Lung (tissue), 12 donors: ENCODE results near the gene MATR3. TPM values are rescaled to one million over a fixed set of nuclear protein-coding genes. Genes with fewer than 3 reads are reported as not detected.

ENCODE experiments used
- ATAC-seq: fragments of 200-7000 bp; cut with Tn5 transposase; one replicate; pipeline ENCODE4 v1.9.1; 2020; ENCODE audit warnings: moderate number of reproducible peaks; ENCODE audit not compliant: insufficient read depth, low FRiP score
- DNase-seq, 3 donors: peaks; one replicate each; pipeline ENCODE4 v3.0.0-alpha.2; 2013 to 2017
- H3K27ac ChIP-seq, 2 donors: one replicate each; pipeline ENCODE4 v1.5.1; 2013; ENCODE audit warnings: mild to moderate bottlenecking in 2 of 2, moderate library complexity in 2 of 2, control low read depth in 1 of 2, inconsistent platforms in 1 of 2, low read depth in 1 of 2, low read length in 1 of 2
- H3K27me3 ChIP-seq, 3 donors: one replicate each; pipeline ENCODE4 v1.5.1; 2013; ENCODE audit warnings: low read length in 2 of 3; ENCODE audit not compliant: control insufficient read depth in 3 of 3, insufficient read depth in 3 of 3
- H3K36me3 ChIP-seq, 4 donors: one replicate each; pipeline ENCODE4 v1.5.1; 2013; ENCODE audit warnings: low read length in 4 of 4, mild to moderate bottlenecking in 1 of 4, moderate library complexity in 1 of 4; ENCODE audit not compliant: control insufficient read depth in 4 of 4, insufficient read depth in 4 of 4
- H3K4me1 ChIP-seq, 5 donors: one replicate each; pipeline ENCODE4 v1.5.1; 2013; ENCODE audit warnings: low read length in 5 of 5, mild to moderate bottlenecking in 2 of 5, moderate library complexity in 1 of 5; ENCODE audit not compliant: control insufficient read depth in 5 of 5, insufficient read depth in 5 of 5
- H3K4me3 ChIP-seq: one replicate; pipeline ENCODE4 v1.5.1; 2013; ENCODE audit warnings: mild to moderate bottlenecking, control low read depth, moderate library complexity
- H3K9ac ChIP-seq, 2 donors: one replicate each; pipeline ENCODE4 v1.5.1; 2013; ENCODE audit warnings: low read length in 2 of 2, control low read depth in 1 of 2; ENCODE audit not compliant: insufficient read depth in 1 of 2
- H3K9me3 ChIP-seq, 4 donors: one replicate each; pipeline ENCODE4 v1.5.1; 2013; ENCODE audit warnings: low read length in 3 of 4, mild to moderate bottlenecking in 1 of 4, moderate library complexity in 1 of 4; ENCODE audit not compliant: control insufficient read depth in 4 of 4, insufficient read depth in 3 of 4
- CTCF ChIP-seq: IDR thresholded peaks from 2 replicates; pipeline ENCODE4 v1.5.1; 2012; ENCODE audit warnings: mild to moderate bottlenecking; ENCODE audit errors: control extremely low read depth, extremely low read depth
- WGBS, 2 donors: extraction: QIAGEN DNeasy Blood & Tissue Kit; methylation state at CpG; one replicate each; pipeline ENCODE4 v1.1.7; 2013; 5-methylcytosine and 5-hydroxymethylcytosine counted together
- polyA plus RNA-seq, 2 donors: library from polyadenylated mRNA; stranded (reverse); fragments of 200-250 nt; gene quantifications; one replicate each; pipeline ENCODE4 v1.2.1, GENCODE V29; 2013
- total RNA-seq, 2 donors: library from RNA; depleted of rRNA in 1 of 2; stranded (reverse); fragments of >200 nt in 1 of 2; gene quantifications; one replicate each; pipeline ENCODE4 v1.2.1, GENCODE V29; 2014 to 2021
- donor health status: control.
- donor health status: control.
- donor health status: Bipolar disorder and iron deficiency.
- donor health status: healthy.
- donor health status: DM: yes; HTN: yes; CAD: no.

The MATR3 gene
- total and polyA plus RNA-seq, 4 donors, result 89.9 to 461 (median 100) TPM

- TF ChIP-seq CTCF, result no peak
- Histone ChIP-seq H3K36me3 (peaks cover 0 to 1% (median 0%) of the 10 kb centered on the region in 4 donors), H3K27ac (peak overlapping the region in 1 of 2 donors; percentile 9), H3K27me3 (no peaks in the 10 kb centered on the region), H3K4me3 (no peak overlapping the region), H3K9ac (no peak overlapping the region), H3K4me1 (peaks cover 6 to 32% (median 29%) of the 10 kb centered on the region in 5 donors), H3K9me3 (no peaks in the 10 kb centered on the region)
- peak in 1 of 3 donors; percentile 46 for DNase-seq
- 57 to 71% methylated on average over 7 of the region's 7 CpGs for WGBS, 2 donors
- no peak for ATAC-seq
Observed at GRCh38 chr5:139301808-139302499, 8.4 kb downstream of the MATR3 start.

GRCh38 chr5:139304391-139305324, 11.1 kb downstream of the MATR3 start:
- DNase-seq, result no peak
- no peak overlapping the region for H3K9ac ChIP-seq
- H3K27me3 ChIP-seq, result no peaks in the 10 kb centered on the region
- no peak overlapping the region for H3K4me3 ChIP-seq
- no peak for TF ChIP-seq CTCF
- H3K36me3 ChIP-seq, result peaks cover 0 to 3% (median under 1%) of the 10 kb centered on the region in 4 donors
- no peak overlapping the region for H3K27ac ChIP-seq
- no peak for ATAC-seq
- peaks cover under 1 to 30% (median 15%) of the 10 kb centered on the region in 5 donors for H3K4me1 ChIP-seq
- no peaks in the 10 kb centered on the region for H3K9me3 ChIP-seq
- 39 to 65% methylated on average over 3 of the region's 3 CpGs for WGBS, 2 donors

DNA sequence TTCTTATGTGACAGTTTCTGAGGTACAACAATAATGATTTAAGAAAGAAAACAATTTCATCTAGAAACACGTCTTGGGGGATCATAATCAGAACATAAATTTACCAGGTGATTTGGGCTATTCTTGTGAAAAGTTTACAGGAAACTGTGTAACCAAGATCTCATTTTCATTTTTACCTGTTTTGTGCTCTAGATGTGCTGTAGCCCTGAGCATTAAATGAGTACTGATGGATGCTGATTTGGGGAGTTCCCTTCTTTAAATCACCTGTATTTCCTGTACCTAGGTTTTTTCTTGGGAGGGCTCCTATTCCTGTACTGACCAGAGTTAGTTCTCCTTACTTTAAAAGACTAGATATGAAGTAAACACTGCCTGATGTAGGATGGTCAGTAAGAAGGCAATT, 12.7 kb downstream of the MATR3 start:
- Histone ChIP-seq H3K4me1 (peaks cover 0 to 30% (median 14%) of the 10 kb centered on the region in 5 donors), H3K9ac (no peak overlapping the region), H3K9me3 (no peaks in the 10 kb centered on the region), H3K4me3 (no peak overlapping the region), H3K27me3 (no peaks in the 10 kb centered on the region), H3K27ac (no peak overlapping the region), H3K36me3 (peaks cover 0 to 3% (median 0%) of the 10 kb centered on the region in 4 donors)
- WGBS, 2 donors, result 38 to 40% methylated on average over 1 of the region's 1 CpG
- ATAC-seq, result no peak
- no peak for DNase-seq
- TF ChIP-seq CTCF, result no peak
